ENCODE data around the gene CD3E.

- TF ChIP-seq CTCF (tag by site-specific recombination; IDR thresholded peaks at IDR 0.05) (no peak), AEBP2 (tag by site-specific recombination; IDR thresholded peaks at IDR 0.05; ENCODE audit: borderline replicate concordance) (no peak), GLI4 (tag by site-specific recombination; IDR thresholded peaks at IDR 0.05) (no peak)
Observed at GRCh38 chr11:118286545-118286944, 18.0 kb upstream of the CD3E start.

Measured in HEK293 (cell line).